Psoas muscle (tissue), 8 donors: ENCODE measurements around the gene VANGL1. TPM values are rescaled to one million over a fixed set of nuclear protein-coding genes. Genes with fewer than 3 reads are reported as not detected.

Experiments used
- ATAC-seq, 4 donors: fragments of 200-7000 bp; cut with Tn5 transposase; one replicate each; pipeline ENCODE4 v1.9.1; 2020; ENCODE audit warnings: moderate library complexity in 3 of 4, mild to moderate bottlenecking in 2 of 4
- DNase-seq, 2 donors: peaks; one replicate each; pipeline ENCODE4 v3.0.0-alpha.2; 2020
- H3K27ac ChIP-seq: fragments of 200-600 bp; one replicate; pipeline ENCODE4 v1.8.0; 2022
- H3K27me3 ChIP-seq, 3 donors: fragments of 200-600 bp in 1 of 3; one replicate each; pipeline versions ENCODE4 v1.6.1 to v1.8.0; 2013 to 2022; ENCODE audit warnings: low read length in 2 of 3, mild to moderate bottlenecking in 2 of 3, moderate library complexity in 1 of 3; ENCODE audit not compliant: insufficient read depth in 3 of 3
- H3K36me3 ChIP-seq, 2 donors: fragments of 200-600 bp in 1 of 2; one replicate each; pipeline versions ENCODE4 v1.6.1 to v1.8.0; 2013 to 2022; ENCODE audit warnings: low read depth in 1 of 2, mild to moderate bottlenecking in 1 of 2, moderate library complexity in 1 of 2; ENCODE audit not compliant: insufficient read depth in 1 of 2
- H3K4me1 ChIP-seq: fragments of 200-600 bp; one replicate; pipeline ENCODE4 v1.8.0; 2022
- H3K4me3 ChIP-seq: fragments of 200-600 bp; one replicate; pipeline ENCODE4 v1.8.0; 2022; ENCODE audit warnings: mild to moderate bottlenecking
- H3K9me3 ChIP-seq: fragments of 200-600 bp; one replicate; pipeline ENCODE4 v1.8.0; 2022
- CTCF ChIP-seq: fragments of 200-600 bp; IDR thresholded peaks from one replicate; pipeline ENCODE4 v1.8.0; 2022; ENCODE audit warnings: antibody characterized with exemption
- WGBS, 3 donors: extraction: QIAGEN DNeasy Blood & Tissue Kit; methylation state at CpG; one replicate each; pipeline versions ENCODE4 v1.1.6 to v1.1.7; 2013; 5-methylcytosine and 5-hydroxymethylcytosine counted together
- intact Hi-C, 2 donors: fragments of 100-400 bp; cut with DNase I; formaldehyde crosslinking; loops; one replicate each; pipeline versions ENCODE4 v1.11.0 to v1.14.2; 2022
- polyA plus RNA-seq, 3 donors: library from polyadenylated mRNA; stranded (reverse); fragments of 200-250 nt; gene quantifications; one replicate each; pipeline ENCODE4 v1.2.3, GENCODE V29; 2013
- total RNA-seq, 4 donors: library from RNA; stranded (reverse); fragmentation: NEBNext Ultra II Directional in 2 of 4; extraction: Animal tissue kit (Norgen Biotek cat#: 25700) in 2 of 4; gene quantifications; one replicate each; pipeline versions ENCODE4 v1.2.1 to v1.2.4, GENCODE V29; 2021 to 2023
- donor health status: healthy with polysubstance abuse.
- donor health status: DM: no; HTN: no; CAD: no; lungs with moderate emphysema.
- donor health status: Bipolar disorder and iron deficiency.
- donor health status: healthy.
- donor health status: DM: yes; HTN: yes; CAD: no.
- donor health status: DM: no; HTN: no; CAD: no.
- donor health status: DM: no; HTN: no; CAD: no.
- donor health status: DM: yes; HTN: yes; CAD: no.

Gene VANGL1
- total and polyA plus RNA-seq, 7 donors = 0.48 to 2.4 (median 1.2) TPM

DNA sequence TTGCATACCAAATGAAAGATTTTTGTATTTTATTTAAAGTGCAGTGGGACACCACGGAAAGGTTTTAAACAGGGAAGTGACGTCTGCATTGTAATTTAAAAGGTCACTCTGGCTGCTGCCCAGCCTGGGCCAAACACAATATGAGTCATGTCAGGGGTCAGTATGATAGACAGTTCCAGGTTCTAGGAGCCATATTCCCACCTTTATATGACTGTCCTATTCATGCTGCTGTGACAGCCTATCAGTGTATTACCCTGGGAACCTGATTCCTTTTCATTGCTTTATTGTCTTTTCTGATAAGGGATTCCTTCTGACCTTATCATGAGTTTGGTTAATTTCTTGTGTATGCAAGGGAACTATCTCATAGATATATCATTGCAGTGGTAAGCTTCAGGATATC, 5.3 kb downstream of the VANGL1 start:
- no peak for TF ChIP-seq CTCF
- no peaks in the 10 kb centered on the region for H3K36me3 ChIP-seq
- no peak for DNase-seq
- WGBS, 3 donors = 59 to 64% (median 63%) methylated on average over 2 of the region's 2 CpGs
- H3K4me1 ChIP-seq = peaks cover 4% of the 10 kb centered on the region
- no peaks in the 10 kb centered on the region for H3K9me3 ChIP-seq
- intact Hi-C loops = no loop called here
- no peak overlapping the region for H3K4me3 ChIP-seq
- H3K27ac ChIP-seq = no peak overlapping the region
- no peaks in the 10 kb centered on the region for H3K27me3 ChIP-seq
- ATAC-seq = peak in 3 of 4 donors; percentile 50 to 75 (median 71)

DNA sequence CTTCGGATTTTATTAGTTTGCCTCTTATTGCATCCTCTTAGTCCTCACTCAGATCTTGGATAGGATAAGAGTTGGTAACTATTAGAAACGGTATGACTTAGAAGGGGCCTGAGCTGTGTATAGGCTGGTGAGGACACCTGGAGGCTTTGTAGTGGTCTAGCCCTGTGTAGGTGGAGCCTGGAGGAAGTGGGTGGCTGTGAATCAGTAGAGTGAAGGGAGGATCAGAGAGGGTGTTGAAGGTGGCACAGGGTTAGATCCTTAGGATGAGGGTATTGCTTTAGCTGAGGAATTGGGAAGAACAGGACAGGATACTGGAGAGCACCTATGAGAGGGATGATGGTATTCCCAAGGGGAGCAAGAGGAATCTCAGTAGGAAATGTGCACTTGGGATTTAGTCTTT, 5.7 kb downstream of the VANGL1 start:
- Histone ChIP-seq H3K36me3 (no peaks in the 10 kb centered on the region), H3K27me3 (no peaks in the 10 kb centered on the region), H3K27ac (no peak overlapping the region), H3K9me3 (no peaks in the 10 kb centered on the region), H3K4me1 (peaks cover 6% of the 10 kb centered on the region), H3K4me3 (no peak overlapping the region)
- intact Hi-C loops = no loop called here
- TF ChIP-seq CTCF = no peak
- DNase-seq (no peak), ATAC-seq (no peak)
- 62 to 91% (median 86%) methylated on average over 2 of the region's 2 CpGs for WGBS, 3 donors

- ATAC-seq (no peak), DNase-seq (no peak)
- intact Hi-C loops = no loop called here
- Histone ChIP-seq H3K27me3 (no peaks in the 10 kb centered on the region), H3K4me1 (peaks cover 4% of the 10 kb centered on the region), H3K27ac (no peak overlapping the region), H3K36me3 (no peaks in the 10 kb centered on the region), H3K9me3 (no peaks in the 10 kb centered on the region), H3K4me3 (no peak overlapping the region)
- TF ChIP-seq CTCF = no peak
- WGBS, 3 donors = 79 to 82% (median 81%) methylated on average over 3 of the region's 3 CpGs
These were observed 6.3 kb downstream of the VANGL1 start for GRCh38 chr1:115647919-115648650.

DNA sequence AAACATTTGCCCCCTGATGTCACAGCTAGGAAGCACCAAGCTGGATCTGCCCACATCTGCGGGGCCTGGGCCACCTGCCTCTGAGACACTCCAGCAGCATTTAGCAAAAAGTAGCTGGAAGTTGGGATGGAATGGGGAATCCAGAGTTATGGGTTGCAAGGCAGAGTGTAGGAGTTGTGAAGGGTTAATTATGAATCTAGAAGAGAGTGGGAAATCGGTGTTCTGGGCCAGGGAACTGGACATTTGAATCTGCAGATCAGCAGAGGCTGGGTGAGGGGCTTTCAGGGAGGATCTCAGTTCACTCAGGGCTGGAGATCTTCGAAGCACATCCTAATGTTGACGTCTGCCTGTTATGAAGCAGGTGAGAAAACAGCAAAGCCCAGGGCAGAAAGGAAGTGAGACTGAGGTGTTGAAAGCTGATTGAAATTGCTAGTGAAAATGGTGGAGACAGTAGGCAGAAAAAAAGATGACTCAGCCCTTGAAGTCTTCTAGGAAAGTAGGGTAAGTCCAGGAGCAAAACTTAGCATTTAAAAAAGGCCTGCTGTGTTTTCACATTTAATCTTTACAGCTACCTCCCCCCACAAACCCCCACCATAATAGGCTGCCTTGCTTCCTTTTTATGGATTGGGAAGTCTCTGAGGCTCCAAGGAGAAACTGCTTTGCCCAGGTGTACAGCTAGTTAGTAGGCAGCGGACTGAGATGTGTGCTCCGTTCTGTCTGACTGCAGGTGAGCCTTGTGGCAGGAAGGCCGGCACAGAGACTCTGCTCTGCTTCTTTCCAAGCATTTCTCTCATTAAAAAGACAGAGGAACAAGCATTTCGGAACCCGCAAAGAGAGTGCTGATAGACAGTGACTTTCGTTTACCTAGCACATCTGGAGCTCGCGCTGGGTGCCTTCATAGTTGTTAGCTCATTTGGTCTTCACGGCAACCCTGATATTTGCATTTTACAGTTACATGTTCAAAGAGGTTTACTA, 7.2 kb downstream of the VANGL1 start:
- Histone ChIP-seq H3K27ac (no peak overlapping the region), H3K9me3 (no peaks in the 10 kb centered on the region), H3K4me1 (peaks cover 4% of the 10 kb centered on the region), H3K36me3 (no peaks in the 10 kb centered on the region), H3K4me3 (no peak overlapping the region), H3K27me3 (no peaks in the 10 kb centered on the region)
- intact Hi-C loops = no loop called here
- no peak for TF ChIP-seq CTCF
- DNase-seq (no peak), ATAC-seq (no peak)
- WGBS, 3 donors = 79 to 87% (median 86%) methylated on average over 13 of the region's 13 CpGs
